H1 (cell line): ENCODE measurements around the gene ARHGAP24. TPM values are rescaled to one million over a fixed set of nuclear protein-coding genes. Genes with fewer than 3 reads are reported as not detected.

Experiments
- ATF3 ChIP-seq: IDR thresholded peaks from 2 replicates; pipeline ENCODE4 v1.6.1; 2011; ENCODE audit warnings: low read depth, mild to moderate bottlenecking, low read length; ENCODE audit not compliant: insufficient read depth
- CHD7 ChIP-seq: fragments of 300-600 bp; sonication (generic); IDR thresholded peaks from 2 replicates; pipeline ENCODE4 v1.7.1; 2012; ENCODE audit warnings: low read length, moderate library complexity, mild to moderate bottlenecking, inconsistent platforms; ENCODE audit not compliant: insufficient replicate concordance
- CREB1 ChIP-seq: IDR thresholded peaks from 2 replicates; pipeline ENCODE4 v1.6.1; 2012; ENCODE audit warnings: inconsistent platforms
- CTBP2 ChIP-seq: IDR thresholded peaks from 2 replicates; pipeline ENCODE4 v1.7.0; 2011; ENCODE audit warnings: borderline replicate concordance, mild to moderate bottlenecking, moderate library complexity, mixed read lengths, low read length; ENCODE audit not compliant: insufficient read depth, insufficient read length
- JUND ChIP-seq: IDR thresholded peaks from 2 replicates; pipeline ENCODE4 v1.6.1; 2011; ENCODE audit warnings: mild to moderate bottlenecking, improper control_type of control experiment, low read length
- SIN3A ChIP-seq, 2 experiments: IDR thresholded peaks in 1 of 2; conservative IDR thresholded peaks in 1 of 2; 2 replicates each; pipeline ENCODE4 v1.6.1; 2011 to 2012; ENCODE audit warnings: low read length in 2 of 2, improper control_type of control experiment in 1 of 2, low read depth in 1 of 2, mild to moderate bottlenecking in 1 of 2
- SP1 ChIP-seq: IDR thresholded peaks from 2 replicates; pipeline ENCODE4 v1.6.1; 2011; ENCODE audit warnings: low read depth, low read length
- polyA plus RNA-seq, 7 experiments: library from polyadenylated mRNA; depleted of rRNA in 3 of 7; stranded (reverse) in 5 of 7; unstranded in 2 of 7; fragments of >200 nt in 5 of 7; fragments of 200-250 nt in 2 of 7; gene quantifications; 1 replicate in 5 of 7; 2 replicates in 1 of 7; 4 replicates in 1 of 7; pipeline versions ENCODE4 v1.2.1 to v1.2.3, GENCODE V29; 2011 to 2013; ENCODE audit warnings: missing spikeins in 2 of 7, mixed read lengths in 2 of 7
- total RNA-seq: library from RNA; stranded (reverse); fragmentation: NEBNext Ultra II Directional; extraction: Animal tissue kit (Norgen Biotek cat#: 25700); gene quantifications from 2 replicates; pipeline ENCODE4 v1.2.1, GENCODE V29; 2021

Gene ARHGAP24
- total and polyA plus RNA-seq, 2 of the 8 experiments (the other 6 are each of a cell fraction or from before 2014, with no cell fraction given): 0.08 to 0.50 TPM

- no peak for TF ChIP-seq CHD7
- TF ChIP-seq ATF3: no peak
- TF ChIP-seq CTBP2: no peak
- no peak for TF ChIP-seq SIN3A (conservative IDR thresholded peaks at IDR 0.05 in 1 of 2, IDR thresholded peaks at IDR 0.05 in 1 of 2; ENCODE audit: low read depth in 1 of 2, low read length in 2 of 2)
- TF ChIP-seq SP1: no peak
- TF ChIP-seq CREB1: no peak
- TF ChIP-seq JUND: no peak
These were observed 251.6 kb downstream of the ARHGAP24 start (continued) for GRCh38 chr4:85726555-85726954.
